ENCODE data around the gene IKZF2.
A peak's percentile ranks its signal among the peaks of the same experiment; 100 is the strongest.
"Not testable (repeated sequence)": the region's sequence is repeated elsewhere in the genome, so short reads cannot be mapped to it uniquely, and the experiment has no call there.

Gene IKZF2

DNA sequence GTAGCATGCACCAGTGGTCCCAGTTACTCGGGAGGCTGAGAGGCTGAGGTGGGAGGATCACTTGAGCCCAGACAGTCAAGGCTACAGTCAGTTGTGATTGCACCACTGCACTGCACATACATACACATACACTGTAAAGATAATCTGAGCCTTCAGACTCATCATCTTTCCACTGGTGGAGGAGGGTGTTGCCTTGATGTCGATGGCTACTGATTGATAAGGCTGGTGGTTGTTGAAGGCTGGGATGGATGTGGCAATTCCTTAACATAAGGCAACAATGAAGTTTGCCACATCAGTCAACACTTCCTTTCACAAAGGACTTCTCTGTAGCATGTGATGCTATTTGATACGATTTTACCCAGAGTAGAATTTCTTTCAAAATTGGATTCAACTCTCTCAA, 118.8 kb downstream of the IKZF2 start:
- no peak for DNase-seq

GRCh38 chr2:213022987-213023386, 128.4 kb downstream of the IKZF2 start:
- DNase-seq: no peak

- DNase-seq: peak; percentile 19
These were observed 129.2 kb downstream of the IKZF2 start for GRCh38 chr2:213021971-213022899.

DNA sequence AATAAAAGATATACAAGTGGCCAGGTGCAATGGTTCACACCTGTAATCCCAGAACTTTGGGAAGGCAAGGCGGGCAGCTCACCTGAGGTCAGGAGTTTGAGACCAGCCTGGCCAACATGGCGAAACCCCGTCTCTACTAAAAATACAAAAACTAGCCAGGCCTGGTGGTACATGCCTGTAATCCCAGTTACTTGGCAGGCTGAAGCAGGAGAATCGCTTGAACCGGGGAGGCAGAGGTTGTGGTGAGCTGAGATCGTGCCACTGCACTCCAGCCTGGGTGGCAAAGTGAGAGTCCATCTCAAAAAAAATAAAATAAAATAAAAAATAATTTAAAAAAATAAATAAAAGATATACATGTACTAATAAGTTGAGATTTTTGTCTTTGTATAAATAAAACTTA, 130.5 kb downstream of the IKZF2 start:
- not testable (repeated sequence) for DNase-seq

DNA sequence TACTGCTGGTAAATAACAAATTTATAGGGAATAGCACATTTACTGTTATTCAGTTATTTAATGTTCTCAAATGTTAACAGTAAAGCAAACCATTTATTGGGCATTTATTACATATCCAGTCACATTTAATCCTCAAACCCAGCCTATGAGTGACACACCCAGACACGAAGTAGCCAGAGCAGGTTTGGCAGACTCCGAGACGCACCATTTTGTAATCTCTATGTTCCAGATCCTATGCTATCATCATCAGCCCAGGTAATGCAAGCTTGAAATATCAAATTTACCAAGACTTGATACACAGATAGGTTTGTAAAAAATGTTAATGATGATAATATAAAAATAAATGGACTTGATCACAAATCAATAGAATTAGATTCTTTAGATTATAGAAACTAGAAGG, 131.1 kb downstream of the IKZF2 start:
- no peak for DNase-seq

GRCh38 chr2:213019368-213019767, 132.0 kb downstream of the IKZF2 start:
- no peak for DNase-seq

DNA sequence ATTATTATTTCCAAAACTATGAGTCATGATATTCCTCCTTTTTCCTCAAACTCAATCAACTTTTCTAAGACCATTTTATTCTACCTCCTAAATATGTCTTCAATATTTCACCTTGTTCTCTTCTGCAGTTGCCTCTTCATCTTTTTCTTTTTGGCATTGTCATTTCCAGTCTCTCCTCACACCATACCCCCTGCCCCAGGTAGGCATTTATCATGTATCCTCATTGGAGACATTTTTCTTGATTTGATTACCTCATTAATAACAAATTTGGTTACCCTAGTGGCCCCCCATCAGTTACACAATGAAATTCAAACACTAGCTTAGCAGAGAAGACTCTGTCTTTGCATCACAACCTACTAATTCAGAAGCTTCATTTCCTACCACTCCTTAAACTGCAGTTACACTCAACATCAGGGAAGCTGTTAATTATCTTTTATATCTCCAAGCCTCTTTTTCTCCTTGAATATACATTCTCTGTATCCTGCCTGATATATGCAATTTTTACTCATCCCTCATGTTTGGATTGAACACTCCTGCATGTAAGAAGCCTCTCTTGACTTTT, 133.0 kb downstream of the IKZF2 start:
- no peak for DNase-seq

- no peak for DNase-seq
These were observed 134.0 kb downstream of the IKZF2 start for GRCh38 chr2:213017404-213017803.

DNA sequence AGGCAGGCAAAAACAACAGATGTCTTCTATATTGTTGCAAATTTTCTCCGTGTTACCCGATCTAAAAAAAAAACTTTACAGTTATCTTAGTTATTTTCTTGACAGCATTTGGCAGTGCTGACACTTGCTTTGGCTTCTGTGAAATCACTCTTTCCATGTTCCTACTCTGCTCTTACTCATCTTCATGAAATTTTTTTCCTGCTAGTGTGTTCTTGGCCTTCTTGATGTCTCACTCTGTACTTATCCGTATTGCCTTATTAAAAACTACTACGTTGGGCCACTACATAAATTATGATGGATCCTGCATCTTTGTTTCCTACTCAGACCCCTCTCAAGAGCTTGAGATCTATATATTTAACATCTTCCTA, 134.4 kb downstream of the IKZF2 start:
- DNase-seq: no peak

DNA sequence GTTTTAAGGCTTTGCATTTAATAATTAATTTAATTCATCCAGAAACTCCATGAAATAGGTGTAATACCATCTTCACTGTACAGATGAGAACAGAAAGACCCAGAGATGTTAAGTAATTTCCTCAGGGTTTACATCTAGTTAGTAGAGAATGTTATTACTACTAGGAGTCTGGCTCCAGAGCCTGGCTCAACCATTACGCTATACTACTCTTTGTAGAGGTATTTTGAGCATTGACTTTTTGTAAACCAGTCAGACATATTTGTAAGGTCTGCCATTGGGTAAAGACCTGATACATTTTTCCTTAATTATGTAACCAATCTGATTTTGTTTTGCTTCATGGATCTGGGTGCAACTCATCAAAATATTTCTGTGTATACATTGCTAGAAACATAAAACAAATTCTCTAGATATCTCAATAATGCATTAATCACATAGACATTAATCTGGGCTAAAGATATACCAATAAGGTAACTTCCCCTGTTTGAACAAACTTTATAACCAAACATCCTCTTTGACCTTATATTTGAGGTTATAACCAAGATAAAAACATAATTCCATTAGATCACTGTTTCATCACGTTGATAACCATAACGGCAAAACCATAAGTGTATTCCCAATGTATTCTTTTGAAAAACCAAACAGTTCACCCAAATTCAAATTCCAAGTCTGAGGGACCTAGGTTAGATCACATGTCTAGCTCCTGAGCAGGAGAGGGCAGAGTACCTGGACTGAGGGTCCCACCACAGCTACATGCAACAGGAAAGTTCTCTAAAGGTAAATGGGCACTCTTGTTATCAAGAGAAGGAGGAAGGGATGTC, 135.0 kb downstream of the IKZF2 start:
- no peak for DNase-seq

GRCh38 chr2:213015387-213016165, 135.8 kb downstream of the IKZF2 start:
- peak; percentile 42 for DNase-seq

DNA sequence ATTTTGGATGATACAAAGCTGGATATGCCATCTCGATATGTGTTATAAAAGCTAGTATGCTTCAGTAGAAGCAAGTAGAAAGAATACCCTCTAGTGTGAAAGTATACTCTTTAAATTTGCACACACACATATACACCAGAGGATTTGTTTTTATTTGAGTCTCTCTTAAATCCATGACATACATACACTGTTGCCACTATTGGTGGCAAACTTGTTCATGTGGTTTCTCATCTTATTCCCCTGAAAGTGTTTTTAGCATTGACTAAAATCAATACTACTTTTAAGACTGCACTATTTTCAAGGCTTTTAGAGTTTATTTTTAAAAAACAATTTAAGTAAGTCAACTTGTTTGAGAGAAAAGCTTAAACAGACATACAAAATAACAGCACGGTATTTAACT, 137.4 kb downstream of the IKZF2 start:
- no peak for DNase-seq

GRCh38 chr2:213011505-213011904, 139.9 kb downstream of the IKZF2 start:
- DNase-seq: no peak

GRCh38 chr2:213010106-213010779, 141.2 kb downstream of the IKZF2 start:
- no peak for DNase-seq

DNA sequence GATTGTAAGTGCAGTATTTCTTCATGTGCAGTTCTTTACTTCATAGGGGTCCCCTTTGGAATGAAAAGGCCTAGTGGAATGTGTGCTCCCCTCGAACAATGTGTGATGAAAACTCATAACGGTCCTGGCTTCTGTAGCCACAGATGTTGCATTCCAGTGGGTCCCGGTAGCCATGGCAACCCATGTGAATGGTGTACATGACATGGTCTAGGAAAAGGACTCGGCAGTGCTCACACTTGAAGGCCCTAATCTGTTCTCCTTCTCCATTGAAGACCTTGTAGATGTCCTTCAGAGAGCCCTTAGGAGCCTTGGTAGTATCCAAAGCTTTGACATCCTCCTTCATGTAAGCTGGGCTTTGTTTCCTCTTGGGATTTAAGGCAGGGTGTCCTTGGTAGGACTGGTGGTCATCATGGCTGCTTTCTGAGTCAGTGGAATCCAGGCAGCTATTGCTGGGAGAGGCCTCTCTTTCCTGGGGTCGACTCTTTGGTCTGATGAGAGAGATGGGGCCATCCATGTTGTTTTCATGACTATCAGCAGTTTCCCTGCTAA, 144.0 kb downstream of the IKZF2 start:
- no peak for DNase-seq

- DNase-seq: no peak
These were observed 147.1 kb downstream of the IKZF2 start for GRCh38 chr2:213004197-213004821.

GRCh38 chr2:213002383-213002782, 149.0 kb downstream of the IKZF2 start:
- DNase-seq: no peak

DNA sequence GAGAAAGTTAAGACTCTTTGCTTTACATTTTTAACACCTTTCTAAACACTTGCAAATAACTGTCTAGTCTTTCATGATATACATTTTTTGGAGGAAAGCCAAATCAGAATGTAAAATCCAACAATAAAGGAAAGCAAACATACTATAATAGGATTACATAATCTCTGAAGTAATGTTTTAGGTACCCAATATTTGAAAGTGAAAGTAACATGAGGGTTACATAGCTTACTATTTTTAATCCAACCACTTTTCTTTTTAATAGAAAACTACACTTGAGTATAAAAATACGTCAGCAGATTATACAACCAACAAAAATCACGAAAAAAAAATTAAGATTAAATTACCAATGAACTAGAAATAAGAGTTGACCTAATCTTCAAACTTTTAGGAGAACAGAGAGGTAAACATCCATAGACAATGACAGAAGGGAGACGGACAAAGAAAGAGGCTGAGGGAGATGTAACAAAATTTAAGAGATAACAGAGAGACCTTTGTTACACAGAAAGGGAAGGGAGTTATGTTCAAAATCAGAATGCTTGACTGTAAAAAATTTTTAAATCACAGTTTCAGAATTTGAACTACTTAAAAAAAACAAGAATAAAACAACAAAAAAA, 150.0 kb downstream of the IKZF2 start:
- DNase-seq: peak; percentile 16

DNA sequence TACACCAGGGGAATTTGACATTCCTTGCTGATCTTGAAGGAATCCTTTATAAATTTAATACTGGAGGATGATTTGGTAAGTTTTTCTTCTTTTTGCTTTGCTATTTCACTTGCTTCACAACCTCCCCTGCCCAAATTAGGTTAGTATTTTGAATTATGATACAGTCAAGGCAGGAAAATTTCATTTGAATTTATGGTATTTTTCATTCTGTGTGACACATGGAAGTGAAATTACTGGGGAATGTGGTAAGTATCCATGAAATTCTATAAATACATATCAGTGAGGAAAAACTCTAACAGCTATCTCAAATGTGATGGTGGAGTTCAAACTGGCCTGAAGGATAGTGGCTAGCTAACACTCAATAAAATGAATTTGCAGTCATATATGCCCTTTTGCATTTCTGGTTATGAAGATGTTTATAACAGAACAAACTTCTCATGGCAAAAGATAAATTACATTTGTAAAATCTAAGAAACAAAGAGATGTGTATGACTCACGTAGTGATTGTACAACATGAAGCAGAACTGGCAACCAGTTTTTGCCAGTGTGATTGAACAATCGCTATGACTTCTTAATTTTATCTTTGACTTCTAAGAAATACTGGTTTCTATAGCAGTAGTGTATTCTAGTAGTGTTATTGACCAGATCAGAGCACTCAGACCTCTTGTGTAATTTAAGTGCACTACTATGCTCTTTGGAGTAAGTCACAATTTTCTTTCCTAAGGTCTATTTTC, 152.6 kb downstream of the IKZF2 start:
- DNase-seq: no peak

DNA sequence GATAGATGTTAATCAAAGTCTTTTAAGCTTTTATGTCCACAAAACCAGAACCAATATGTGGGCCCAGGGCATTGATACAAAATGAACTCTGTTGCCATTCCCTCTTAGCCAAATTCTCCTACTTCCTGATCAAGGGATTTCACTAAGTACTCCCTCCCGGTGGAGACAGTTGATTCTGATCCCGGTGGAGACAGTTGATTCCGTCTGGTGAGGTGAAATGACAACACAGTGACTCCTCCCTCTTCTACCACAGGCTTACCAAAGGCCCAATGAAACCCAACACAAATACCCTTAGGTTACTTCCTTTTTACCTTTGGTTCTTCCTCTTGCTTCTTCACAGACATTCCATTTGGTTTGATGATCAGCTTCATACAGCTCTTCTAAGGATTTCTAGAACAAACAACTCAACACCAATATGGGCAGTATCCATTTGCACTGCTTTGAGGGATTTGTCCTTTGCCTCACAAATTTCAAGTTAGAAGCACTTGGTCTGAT, 153.8 kb downstream of the IKZF2 start:
- no peak for DNase-seq
